GM08714 (cell line): ENCODE measurements around the gene CEP20.

Source experiments
- H3K4me3 ChIP-seq: fragments of 200-500 bp; sonication (Bioruptor generic); 2 replicates; pipeline ENCODE4 v1.5.1; 2014; ENCODE audit warnings: mild to moderate bottlenecking, low read length, inconsistent platforms
- ZNF274 ChIP-seq: IDR thresholded peaks from 2 replicates; pipeline ENCODE4 v1.6.1; 2012; ENCODE audit warnings: mild to moderate bottlenecking, low read depth, low read length

CEP20 gene

GRCh38 chr16:15881794-15882379 lies 6.5 kb downstream of the CEP20 start:
- TF ChIP-seq ZNF274: no peak
- H3K4me3 ChIP-seq: no peak overlapping the region

- H3K4me3 ChIP-seq: no peak overlapping the region
- no peak for TF ChIP-seq ZNF274
These were observed 7.7 kb downstream of the CEP20 start for GRCh38 chr16:15880434-15881308.

- H3K4me3 ChIP-seq: no peak overlapping the region
- no peak for TF ChIP-seq ZNF274
These were observed 9.1 kb downstream of the CEP20 start for GRCh38 chr16:15879255-15879811.

- H3K4me3 ChIP-seq: no peak overlapping the region
- TF ChIP-seq ZNF274: no peak
These were observed 11.9 kb downstream of the CEP20 start for GRCh38 chr16:15876503-15876902.

- no peak for TF ChIP-seq ZNF274
- no peak overlapping the region for H3K4me3 ChIP-seq
These were observed 13.6 kb downstream of the CEP20 start for GRCh38 chr16:15874745-15875314.

GRCh38 chr16:15873737-15874136 lies 14.7 kb downstream of the CEP20 start:
- H3K4me3 ChIP-seq: no peak overlapping the region
- no peak for TF ChIP-seq ZNF274

GRCh38 chr16:15873301-15873700 lies 15.1 kb downstream of the CEP20 start:
- no peak for TF ChIP-seq ZNF274

GRCh38 chr16:15870011-15870410 lies 18.4 kb downstream of the CEP20 start:
- no peak overlapping the region for H3K4me3 ChIP-seq
- TF ChIP-seq ZNF274: no peak

More at GRCh38 chr16:15873301-15873700, 15.1 kb downstream of the CEP20 start:
- no peak overlapping the region for H3K4me3 ChIP-seq

- no peak for TF ChIP-seq ZNF274
- no peak overlapping the region for H3K4me3 ChIP-seq
These were observed 22.0 kb downstream of the CEP20 start for GRCh38 chr16:15866451-15866850.

GRCh38 chr16:15865742-15866141 lies 22.7 kb downstream of the CEP20 start:
- H3K4me3 ChIP-seq: no peak overlapping the region
- TF ChIP-seq ZNF274: no peak

- H3K4me3 ChIP-seq: no peak overlapping the region
These were observed 23.5 kb downstream of the CEP20 start for GRCh38 chr16:15864939-15865338.

GRCh38 chr16:15861996-15862395 lies 26.4 kb downstream of the CEP20 start:
- no peak overlapping the region for H3K4me3 ChIP-seq
- TF ChIP-seq ZNF274: no peak

More at GRCh38 chr16:15864939-15865338, 23.5 kb downstream of the CEP20 start:
- no peak for TF ChIP-seq ZNF274

- no peak for TF ChIP-seq ZNF274
- no peak overlapping the region for H3K4me3 ChIP-seq
These were observed 29.3 kb downstream of the CEP20 start for GRCh38 chr16:15858921-15859668.
